RWPE2 (cell line): Measurements from ENCODE around the gene CDK10.
A peak's percentile ranks its signal among the peaks of the same experiment; 100 is the strongest.

Experiments
- ATAC-seq: fragments of 200-7000 bp; cut with Tn5 transposase; 3 replicates; pipeline ENCODE4 v1.9.1; 2021; ENCODE audit warnings: low read depth
- DNase-seq: peaks from one replicate; pipeline ENCODE4 v3.0.0-alpha.2; 2020; ENCODE audit warnings: low spot score
- H3K27ac ChIP-seq: fragments of 450-650 bp; 2 replicates; pipeline ENCODE4 v1.5.1; 2017; ENCODE audit warnings: mild to moderate bottlenecking; ENCODE audit not compliant: poor library complexity, severe bottlenecking
- H3K27me3 ChIP-seq: fragments of 250-450 bp; sonication (Bioruptor Pico); 2 replicates; pipeline ENCODE4 v1.5.1; 2021; ENCODE audit warnings: mild to moderate bottlenecking, moderate library complexity; ENCODE audit not compliant: insufficient read depth, poor library complexity, severe bottlenecking
- H3K36me3 ChIP-seq: fragments of 250-450 bp; sonication (Bioruptor Pico); 2 replicates; pipeline ENCODE4 v1.5.1; 2020; ENCODE audit warnings: low read depth, mild to moderate bottlenecking, moderate library complexity
- H3K4me1 ChIP-seq: fragments of 250-450 bp; sonication (Bioruptor Pico); 2 replicates; pipeline ENCODE4 v1.5.1; 2021; ENCODE audit warnings: mild to moderate bottlenecking, moderate library complexity; ENCODE audit not compliant: insufficient read depth, poor library complexity, severe bottlenecking
- H3K4me3 ChIP-seq: fragments of 250-450 bp; sonication (Bioruptor Pico); 2 replicates; pipeline ENCODE4 v1.5.1; 2021; ENCODE audit warnings: mild to moderate bottlenecking, moderate library complexity; ENCODE audit not compliant: severe bottlenecking
- H3K9me3 ChIP-seq: fragments of 250-450 bp; sonication (Bioruptor Pico); 2 replicates; pipeline ENCODE4 v1.5.1; 2021; ENCODE audit warnings: mild to moderate bottlenecking, moderate library complexity; ENCODE audit not compliant: severe bottlenecking
- CTCF ChIP-seq: fragments of 450-650 bp; IDR thresholded peaks from one replicate; pipeline ENCODE4 v1.5.1; 2017; ENCODE audit warnings: mild to moderate bottlenecking, moderate library complexity; ENCODE audit not compliant: poor library complexity, severe bottlenecking

The CDK10 gene

GRCh38 chr16:89686520-89687091 lies at the start of gene CDK10:
TSS of gene CDK10 (plus strand) at chr16:89686689. CDS start at chr16:89686711, 22 bp downstream.
- peak within 1 kb of the TSS; percentile 73 for H3K27ac ChIP-seq
- no peak for TF ChIP-seq CTCF
- no peaks in the 10 kb centered on the region for H3K4me1 ChIP-seq
- H3K36me3 ChIP-seq = peaks cover 44% of the 10 kb centered on the region
- H3K9me3 ChIP-seq = no peaks in the 10 kb centered on the region
- H3K27me3 ChIP-seq = no peaks in the 10 kb centered on the region
- peak; percentile 76 for ATAC-seq
- H3K4me3 ChIP-seq = peak within 1 kb of the TSS; percentile 89
- peak; percentile 80 for DNase-seq

GRCh38 chr16:89637379-89637778 lies 49.1 kb upstream of the CDK10 start:
- no peak for TF ChIP-seq CTCF
- no peaks in the 10 kb centered on the region for H3K36me3 ChIP-seq
- no peaks in the 10 kb centered on the region for H3K27me3 ChIP-seq
- H3K27ac ChIP-seq = no peak overlapping the region
- H3K9me3 ChIP-seq = no peaks in the 10 kb centered on the region
- ATAC-seq (no peak), DNase-seq (no peak)
- H3K4me1 ChIP-seq = peaks cover 17% of the 10 kb centered on the region
- H3K4me3 ChIP-seq = no peak overlapping the region

GRCh38 chr16:89638455-89638854 lies 48.0 kb upstream of the CDK10 start:
- no peak; the same call in 2 of the 3 replicates for ATAC-seq
- TF ChIP-seq CTCF = no peak
- no peaks in the 10 kb centered on the region for H3K27me3 ChIP-seq
- H3K9me3 ChIP-seq = no peaks in the 10 kb centered on the region
- no peak for DNase-seq
- H3K4me1 ChIP-seq = peaks cover 6% of the 10 kb centered on the region
- H3K27ac ChIP-seq = no peak overlapping the region
- no peaks in the 10 kb centered on the region for H3K36me3 ChIP-seq
- H3K4me3 ChIP-seq = no peak overlapping the region

- Histone ChIP-seq H3K36me3 (no peaks in the 10 kb centered on the region), H3K27me3 (no peaks in the 10 kb centered on the region), H3K4me1 (peaks cover 3% of the 10 kb centered on the region), H3K9me3 (no peaks in the 10 kb centered on the region), H3K4me3 (no peak overlapping the region), H3K27ac (no peak overlapping the region)
- no peak for ATAC-seq
- DNase-seq = no peak
- TF ChIP-seq CTCF = no peak
Measured at GRCh38 chr16:89639385-89639784, 47.1 kb upstream of the CDK10 start.

DNA sequence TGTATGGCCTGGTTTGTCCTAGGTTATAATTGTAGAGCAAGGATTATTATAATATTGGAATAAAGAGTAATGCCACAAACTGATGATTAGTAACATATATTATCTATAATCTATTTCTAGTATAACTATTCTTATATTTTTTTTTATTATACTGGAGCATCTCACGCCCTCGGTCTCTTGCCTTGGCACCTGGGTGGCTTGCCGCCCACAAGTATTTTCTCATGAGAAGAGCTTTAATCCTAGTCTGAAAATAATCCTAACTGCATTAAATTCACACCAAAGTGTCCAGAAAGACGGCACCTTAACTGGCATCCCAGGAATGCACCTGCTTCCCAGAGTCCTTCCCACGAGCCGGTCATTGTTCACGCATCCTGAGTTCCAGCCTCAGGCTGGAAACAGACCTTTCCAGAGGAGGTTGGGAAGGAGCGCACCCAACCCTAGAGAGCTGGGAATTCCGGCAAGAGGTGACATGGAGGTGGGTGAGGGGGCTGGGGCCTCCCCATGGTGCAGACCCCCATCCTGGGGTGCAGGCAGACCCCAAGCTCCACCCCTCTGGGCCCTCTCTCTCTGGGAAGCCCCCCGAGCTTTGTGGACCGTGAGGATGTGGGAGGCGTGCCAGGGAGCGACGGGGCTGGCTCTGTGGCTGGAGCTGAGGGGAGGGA lies 44.9 kb upstream of the CDK10 start:
- Histone ChIP-seq H3K4me1 (peaks cover 3% of the 10 kb centered on the region), H3K36me3 (peaks cover 14% of the 10 kb centered on the region), H3K27ac (no peak overlapping the region), H3K27me3 (no peaks in the 10 kb centered on the region), H3K4me3 (no peak overlapping the region), H3K9me3 (no peaks in the 10 kb centered on the region)
- no peak for DNase-seq
- ATAC-seq = no peak
- TF ChIP-seq CTCF = peak; percentile 70
